Adipose tissue (tissue), 3 donors: ENCODE results near the gene ELMO1. TPM values are rescaled to one million over a fixed set of nuclear protein-coding genes. Genes with fewer than 3 reads are reported as not detected.

Experiments
- H3K27ac ChIP-seq: one replicate; pipeline ENCODE4 v1.5.1; 2013; ENCODE audit warnings: low read depth, low read length
- WGBS, 3 donors: extraction: QIAGEN DNeasy Blood & Tissue Kit; methylation state at CpG; one replicate each; pipeline ENCODE4 v1.1.7; 2013; 5-methylcytosine and 5-hydroxymethylcytosine counted together
- polyA plus RNA-seq, 3 donors: library from polyadenylated mRNA; stranded (reverse); fragments of 200-250 nt; gene quantifications; one replicate each; pipeline ENCODE4 v1.2.3, GENCODE V29; 2013
- donor health status: healthy with polysubstance abuse.
- donor health status: Bipolar disorder and iron deficiency.
- donor health status: healthy.

ELMO1 gene
- polyA plus RNA-seq, 3 donors: 3.4 to 22.4 (median 13.9) TPM

- 56 to 72% (median 56%) methylated on average over 10 of the region's 10 CpGs for whole genome bisulfite sequencing, 3 donors
- H3K27ac ChIP-seq: no peak overlapping the region
These were observed 56.6 kb downstream of the ELMO1 start for GRCh38 chr7:37391791-37392672.

GRCh38 chr7:37390114-37390513, 58.5 kb downstream of the ELMO1 start:
- 61 to 79% (median 66%) methylated on average over 8 of the region's 8 CpGs for WGBS, 3 donors
- no peak overlapping the region for H3K27ac ChIP-seq

- 65 to 81% (median 73%) methylated on average over 4 of the region's 4 CpGs for WGBS, 3 donors
- H3K27ac ChIP-seq: no peak overlapping the region
These were observed 59.9 kb downstream of the ELMO1 start for GRCh38 chr7:37388811-37389210.

- WGBS, 3 donors: 43 to 77% (median 52%) methylated on average over 6 of the region's 6 CpGs
- no peak overlapping the region for H3K27ac ChIP-seq
These were observed 62.9 kb downstream of the ELMO1 start for GRCh38 chr7:37385787-37386186.

GRCh38 chr7:37382546-37383088, 66.0 kb downstream of the ELMO1 start:
- 38 to 91% (median 86%) methylated on average over 1 of the region's 1 CpG for WGBS, 3 donors

GRCh38 chr7:37380831-37381230, 67.8 kb downstream of the ELMO1 start:
- 73 to 95% (median 89%) methylated on average over 4 of the region's 4 CpGs for WGBS, 3 donors

More at GRCh38 chr7:37382546-37383088, 66.0 kb downstream of the ELMO1 start:
- H3K27ac ChIP-seq: no peak overlapping the region

GRCh38 chr7:37379546-37380277, 69.0 kb downstream of the ELMO1 start:
- 63 to 82% (median 80%) methylated on average over 4 of the region's 4 CpGs for whole genome bisulfite sequencing, 3 donors
- H3K27ac ChIP-seq: no peak overlapping the region

More at GRCh38 chr7:37380831-37381230, 67.8 kb downstream of the ELMO1 start:
- no peak overlapping the region for H3K27ac ChIP-seq

- no peak overlapping the region for H3K27ac ChIP-seq
- WGBS, 3 donors: 93 to 94% (median 94%) methylated on average over 5 of the region's 5 CpGs
These were observed 71.4 kb downstream of the ELMO1 start for GRCh38 chr7:37377231-37377630.

- 83 to 93% (median 88%) methylated on average over 8 of the region's 8 CpGs for WGBS, 3 donors
- H3K27ac ChIP-seq: no peak overlapping the region
These were observed 72.3 kb downstream of the ELMO1 start for GRCh38 chr7:37376386-37376785.

GRCh38 chr7:37372750-37373149, 75.9 kb downstream of the ELMO1 start:
- 80 to 90% (median 87%) methylated on average over 3 of the region's 3 CpGs for WGBS, 3 donors
- no peak overlapping the region for H3K27ac ChIP-seq

- H3K27ac ChIP-seq: no peak overlapping the region
- 65 to 79% (median 78%) methylated on average over 5 of the region's 5 CpGs for WGBS, 3 donors
These were observed 76.9 kb downstream of the ELMO1 start for GRCh38 chr7:37371755-37372154.

- H3K27ac ChIP-seq: no peak overlapping the region
- 70 to 74% (median 73%) methylated on average over 4 of the region's 4 CpGs for WGBS, 3 donors
These were observed 78.8 kb downstream of the ELMO1 start for GRCh38 chr7:37369906-37370305.

GRCh38 chr7:37368540-37368939, 80.1 kb downstream of the ELMO1 start:
- WGBS, 3 donors: 41 to 81% (median 68%) methylated on average over 1 of the region's 1 CpG
- H3K27ac ChIP-seq: no peak overlapping the region

GRCh38 chr7:37367010-37367409, 81.7 kb downstream of the ELMO1 start:
- WGBS, 3 donors: 82 to 89% (median 88%) methylated on average over 3 of the region's 3 CpGs
- H3K27ac ChIP-seq: no peak overlapping the region

- 73 to 79% (median 77%) methylated on average over 3 of the region's 3 CpGs for WGBS, 3 donors
These were observed 82.2 kb downstream of the ELMO1 start for GRCh38 chr7:37366445-37366844.

GRCh38 chr7:37365405-37365804, 83.3 kb downstream of the ELMO1 start:
- WGBS, 3 donors: 71 to 76% (median 75%) methylated on average over 4 of the region's 4 CpGs
- no peak overlapping the region for H3K27ac ChIP-seq

More at GRCh38 chr7:37366445-37366844, 82.2 kb downstream of the ELMO1 start:
- H3K27ac ChIP-seq: no peak overlapping the region

- WGBS, 3 donors: 72 to 77% (median 74%) methylated on average over 8 of the region's 8 CpGs
- H3K27ac ChIP-seq: no peak overlapping the region
These were observed 83.8 kb downstream of the ELMO1 start for GRCh38 chr7:37364856-37365255.

- no peak overlapping the region for H3K27ac ChIP-seq
- 76 to 93% (median 92%) methylated on average over 3 of the region's 3 CpGs for WGBS, 3 donors
These were observed 84.8 kb downstream of the ELMO1 start for GRCh38 chr7:37363536-37364491.
